GM12864 (cell line): Measurements from ENCODE around the gene ZNF354B.

ENCODE experiments used
- DNase-seq: peaks from one replicate; pipeline ENCODE4 v3.0.0-alpha.2; 2011; ENCODE audit warnings: low read depth
- H3K4me3 ChIP-seq: 2 replicates; pipeline ENCODE4 v1.5.1; 2011; ENCODE audit warnings: mild to moderate bottlenecking, low read depth, low read length, control low read depth
- CTCF ChIP-seq: IDR thresholded peaks from 2 replicates; pipeline ENCODE4 v1.5.1; 2011; ENCODE audit warnings: low read depth, mild to moderate bottlenecking, moderate library complexity, low read length, control low read depth, inconsistent platforms; ENCODE audit errors: missing control alignments

Gene ZNF354B

DNA sequence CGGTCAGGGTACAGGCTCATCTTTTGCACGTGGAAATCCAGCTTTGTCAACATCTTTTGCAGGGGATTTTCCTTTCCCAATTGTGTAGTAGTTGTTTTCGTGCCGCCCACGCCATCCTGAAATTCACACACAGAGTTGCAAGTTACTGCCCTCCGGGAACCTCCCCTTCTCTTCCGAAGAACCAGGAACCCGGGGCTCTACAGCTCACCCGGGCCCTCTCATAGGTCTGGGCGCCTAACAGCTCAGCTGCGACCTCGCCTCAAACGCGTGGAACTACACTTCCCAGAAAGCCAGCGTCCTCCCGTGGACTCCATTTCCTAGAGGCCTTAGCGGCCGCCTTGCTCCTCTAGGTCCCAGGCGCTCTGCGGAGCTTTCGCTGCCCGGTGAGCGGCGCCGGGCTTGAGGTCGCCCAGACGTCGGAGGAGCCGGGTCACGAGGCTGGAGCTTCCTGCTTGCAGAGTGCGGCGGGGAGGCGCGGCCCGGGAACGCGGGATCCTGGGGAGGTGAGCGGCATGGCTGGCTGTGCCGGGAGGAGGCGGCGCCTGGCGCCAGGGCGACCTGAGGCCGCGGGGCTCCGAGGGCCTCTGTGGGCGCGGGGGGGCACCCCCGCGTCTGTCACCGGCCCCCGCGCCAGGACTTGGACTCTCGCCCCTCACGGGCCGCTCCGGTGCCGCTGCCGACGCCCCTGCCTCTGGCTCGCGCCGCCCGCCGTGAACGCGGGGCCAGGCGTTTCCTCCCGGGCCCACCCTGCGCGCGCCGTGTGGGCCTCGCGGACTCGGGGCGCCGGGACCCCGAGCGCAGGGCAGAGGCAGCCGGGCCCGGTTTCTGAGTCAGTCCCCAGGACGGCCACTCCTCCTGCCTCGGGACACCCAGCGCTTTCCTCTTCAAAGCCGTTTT is at the start of gene ZNF354B:
Gene ZNF354B, plus strand, starts transcription at position 329 of the 897 bp plus-strand sequence. CDS start 1,095 bp downstream, outside the sequence.
- peak; percentile 81 for DNase-seq

DNA sequence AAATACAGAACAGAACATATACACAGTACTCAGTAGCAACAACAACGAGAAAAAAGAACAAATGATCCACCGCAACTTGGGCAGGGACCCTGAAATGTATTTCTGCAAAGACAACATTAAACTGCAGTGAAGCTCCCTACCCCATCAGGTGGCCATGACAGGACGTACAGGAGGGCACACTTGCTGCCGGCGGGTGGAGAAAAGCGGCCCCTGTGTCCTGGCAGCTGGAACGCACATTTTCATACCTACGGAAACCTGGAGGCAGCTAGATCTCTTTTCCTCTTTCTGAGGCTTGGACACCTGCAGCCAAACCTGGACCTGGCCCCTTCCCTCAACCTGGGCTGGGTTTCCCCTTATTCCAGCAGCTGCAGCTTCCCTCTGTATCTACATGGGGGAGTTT is 42.2 kb upstream of the ZNF354B start:
- no peak for TF ChIP-seq CTCF
- no peak for DNase-seq

More for the DNA sequence above, at the start of gene ZNF354B:
- TF ChIP-seq CTCF: no peak
- H3K4me3 ChIP-seq: peak within 1 kb of the TSS; percentile 83

DNA sequence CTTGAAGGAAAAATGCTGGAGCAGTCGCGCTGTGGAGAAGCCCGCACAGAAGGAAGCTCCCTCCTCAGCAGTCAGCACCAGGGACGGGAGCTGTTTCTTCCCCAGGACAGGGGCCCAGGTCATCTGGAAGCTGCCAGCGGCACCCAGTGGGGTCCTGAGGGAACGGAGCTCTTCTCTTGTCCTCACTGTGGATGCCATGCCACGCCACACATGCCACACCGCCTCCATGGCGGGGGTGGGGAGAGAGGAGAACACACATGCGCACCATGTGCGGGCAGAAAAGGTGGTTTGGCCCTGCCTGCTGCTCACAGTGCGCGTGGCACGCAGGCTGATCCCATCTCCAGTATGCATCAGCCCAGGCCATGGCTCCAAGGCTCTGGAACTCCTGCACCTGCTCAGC is 41.7 kb upstream of the ZNF354B start:
- TF ChIP-seq CTCF: no peak
- no peak overlapping the region for H3K4me3 ChIP-seq
- DNase-seq: no peak

More for the DNA sequence above, 42.2 kb upstream of the ZNF354B start:
- H3K4me3 ChIP-seq: no peak overlapping the region

DNA sequence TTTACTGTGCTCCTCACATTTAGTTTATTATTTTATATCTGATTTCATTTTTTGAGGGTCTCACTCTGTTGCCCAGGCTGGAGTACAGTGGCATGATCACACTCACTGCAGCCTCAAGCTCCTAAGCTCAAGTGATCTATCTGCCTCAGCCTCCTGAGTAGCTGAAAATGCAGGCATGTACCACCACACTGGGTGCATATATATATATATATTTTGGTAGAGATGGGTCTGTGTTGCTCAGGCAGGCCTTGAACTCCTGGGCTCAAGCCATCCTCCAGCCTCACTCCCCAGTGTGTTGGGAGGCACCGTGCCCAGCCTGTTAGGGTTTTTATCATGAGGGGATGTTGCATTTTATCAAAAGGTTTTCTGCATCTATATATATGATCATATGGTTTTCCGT is 39.8 kb upstream of the ZNF354B start:
- DNase-seq: no peak
- no peak overlapping the region for H3K4me3 ChIP-seq
- TF ChIP-seq CTCF: no peak

DNA sequence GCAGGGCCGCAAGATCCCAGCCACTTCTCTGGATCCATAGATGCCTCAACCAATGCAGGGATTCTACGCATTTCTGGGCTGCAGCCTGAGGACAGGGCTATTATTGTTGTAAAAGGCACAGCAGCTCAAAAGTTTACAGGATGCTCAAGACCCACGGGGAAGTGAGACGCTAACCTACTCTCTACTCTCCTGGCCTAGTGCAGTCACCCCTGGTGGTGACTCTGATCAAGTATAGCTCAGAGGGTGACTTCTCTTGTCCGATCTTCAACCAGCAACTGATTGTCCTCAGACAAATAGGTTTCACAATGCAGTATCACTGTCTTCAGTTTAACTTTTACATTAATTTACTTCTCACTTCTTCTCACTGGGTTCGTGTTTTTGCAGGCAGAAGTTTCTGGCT is 34.3 kb upstream of the ZNF354B start:
- TF ChIP-seq CTCF: no peak
- DNase-seq: no peak
- H3K4me3 ChIP-seq: no peak overlapping the region

DNA sequence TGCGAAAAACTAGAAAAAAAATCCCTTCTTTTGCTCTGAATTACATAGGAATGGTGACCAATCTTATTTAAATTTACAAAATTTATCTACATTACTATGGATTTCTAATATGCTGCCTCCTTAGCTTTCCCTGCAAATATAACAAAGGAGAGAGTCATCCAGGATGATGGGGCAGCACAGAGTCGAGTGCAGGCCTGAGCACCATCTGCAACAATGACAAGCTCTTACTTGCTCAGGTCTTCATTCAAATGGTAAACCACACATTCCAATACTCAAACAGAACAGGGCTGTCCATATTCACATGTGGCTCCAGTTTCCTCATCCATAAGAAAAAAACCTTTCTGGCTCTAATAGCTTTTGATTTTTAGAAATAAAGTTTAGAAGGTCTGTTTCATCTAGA is 33.5 kb upstream of the ZNF354B start:
- no peak for DNase-seq
- no peak for TF ChIP-seq CTCF
- H3K4me3 ChIP-seq: no peak overlapping the region

GRCh38 chr5:178827636-178828035 is 32.1 kb upstream of the ZNF354B start:
- TF ChIP-seq CTCF: no peak
- no peak for DNase-seq
- no peak overlapping the region for H3K4me3 ChIP-seq
